Activated T-cell treated with anti-CD3 and anti-CD28 coated beads, Interleukin-2, amount 50 U/mL, for 4 hours (primary cell): ENCODE results near the gene KLC4. TPM values are rescaled to one million over a fixed set of nuclear protein-coding genes. Genes with fewer than 3 reads are reported as not detected.
"Not testable (repeated sequence)": the region's sequence is repeated elsewhere in the genome, so short reads cannot be mapped to it uniquely, and the experiment has no call there.

Source experiments
- ATAC-seq, 2 donors: fragments of 200-7000 bp; cut with Tn5 transposase; one replicate each; pipeline ENCODE4 v1.10.0; 2021
- DNase-seq: peaks from one replicate; pipeline ENCODE4 v3.0.0-alpha.2; 2020
- H3K27me3 Mint-ChIP-seq: one replicate; pipeline ENCODE4 v1.8.0; 2021; ENCODE audit warnings: low read depth, mixed read lengths
- H3K36me3 Mint-ChIP-seq: one replicate; pipeline ENCODE4 v1.8.0; 2022; ENCODE audit warnings: mixed read lengths; ENCODE audit not compliant: insufficient read depth
- H3K4me1 Mint-ChIP-seq: one replicate; pipeline ENCODE4 v1.8.0; 2021; ENCODE audit warnings: low read depth, mixed read lengths
- H3K4me3 Mint-ChIP-seq: one replicate; pipeline ENCODE4 v1.8.0; 2021; ENCODE audit warnings: mild to moderate bottlenecking, moderate library complexity, mixed read lengths
- H3K9me3 Mint-ChIP-seq: one replicate; pipeline ENCODE4 v1.8.0; 2021; ENCODE audit warnings: mixed read lengths
- total RNA-seq, 3 donors: library from RNA; stranded (reverse); gene quantifications; one replicate each; pipeline ENCODE4 v1.2.1, GENCODE V29; 2021

The KLC4 gene
- total RNA-seq, 3 donors from 2014 or later: 5.4 to 9.1 (median 7.4) TPM

GRCh38 chr6:43074847-43075669 is 15.6 kb downstream of the KLC4 start:
- Mint-ChIP-seq H3K4me1 (peaks cover 5% of the 10 kb centered on the region), H3K36me3 (peaks cover 27% of the 10 kb centered on the region), H3K9me3 (no peaks in the 10 kb centered on the region), H3K27me3 (peaks cover 26% of the 10 kb centered on the region), H3K4me3 (no peak overlapping the region)
- ATAC-seq: no peak
- no peak for DNase-seq

GRCh38 chr6:43075670-43076463 is 16.4 kb downstream of the KLC4 start, which contains the start of gene PTK7:
Gene PTK7, plus strand, starts transcription at chr6:43076314. Its CDS starts 175 bp downstream, at chr6:43076489.
- Mint-ChIP-seq H3K9me3 (no peaks in the 10 kb centered on the region), H3K27me3 (peaks cover 26% of the 10 kb centered on the region), H3K4me1 (peaks cover 5% of the 10 kb centered on the region), H3K36me3 (peaks cover 25% of the 10 kb centered on the region), H3K4me3 (peak within 1 kb of the TSS; percentile 55)
- DNase-seq: peak; percentile 21
- peak; percentile 79 to 85 for ATAC-seq

GRCh38 chr6:43076464-43077332 is 17.3 kb downstream of the KLC4 start:
- Mint-ChIP-seq H3K4me3 (peak overlapping the region; percentile 55), H3K27me3 (peaks cover 28% of the 10 kb centered on the region), H3K4me1 (peaks cover 5% of the 10 kb centered on the region), H3K36me3 (peaks cover 24% of the 10 kb centered on the region), H3K9me3 (no peaks in the 10 kb centered on the region)
- DNase-seq (no peak), ATAC-seq (peak; percentile 25 to 34)

GRCh38 chr6:43077333-43077809 is 17.9 kb downstream of the KLC4 start:
- Mint-ChIP-seq H3K4me3 (peak overlapping the region; percentile 55), H3K36me3 (peaks cover 18% of the 10 kb centered on the region), H3K27me3 (peaks cover 28% of the 10 kb centered on the region), H3K4me1 (peaks cover 5% of the 10 kb centered on the region), H3K9me3 (no peaks in the 10 kb centered on the region)
- ATAC-seq (no peak), DNase-seq (no peak)

GRCh38 chr6:43077981-43078511 is 18.6 kb downstream of the KLC4 start:
- H3K4me1 Mint-ChIP-seq: peaks cover 5% of the 10 kb centered on the region
- H3K27me3 Mint-ChIP-seq: peaks cover 28% of the 10 kb centered on the region
- no peak for DNase-seq
- no peak for ATAC-seq
- peaks cover 12% of the 10 kb centered on the region for H3K36me3 Mint-ChIP-seq
- H3K9me3 Mint-ChIP-seq: no peaks in the 10 kb centered on the region
- H3K4me3 Mint-ChIP-seq: no peak overlapping the region

- peaks cover 6% of the 10 kb centered on the region for H3K36me3 Mint-ChIP-seq
- ATAC-seq (no peak), DNase-seq (no peak)
- peaks cover 5% of the 10 kb centered on the region for H3K4me1 Mint-ChIP-seq
- H3K9me3 Mint-ChIP-seq: no peaks in the 10 kb centered on the region
- H3K4me3 Mint-ChIP-seq: no peak overlapping the region
- peaks cover 28% of the 10 kb centered on the region for H3K27me3 Mint-ChIP-seq
These were observed 19.3 kb downstream of the KLC4 start for GRCh38 chr6:43078691-43079090.

- peaks cover 25% of the 10 kb centered on the region for H3K27me3 Mint-ChIP-seq
- DNase-seq (no peak), ATAC-seq (no peak)
- no peaks in the 10 kb centered on the region for H3K9me3 Mint-ChIP-seq
- no peaks in the 10 kb centered on the region for H3K36me3 Mint-ChIP-seq
- H3K4me3 Mint-ChIP-seq: no peak overlapping the region
- peaks cover 6% of the 10 kb centered on the region for H3K4me1 Mint-ChIP-seq
These were observed 21.6 kb downstream of the KLC4 start for GRCh38 chr6:43081043-43081442.

GRCh38 chr6:43081922-43082321 is 22.5 kb downstream of the KLC4 start:
- H3K4me3 Mint-ChIP-seq, DNase-seq, H3K4me1 Mint-ChIP-seq, H3K36me3 Mint-ChIP-seq, ATAC-seq, H3K9me3 Mint-ChIP-seq: not testable (repeated sequence)
- peaks cover 19% of the 10 kb centered on the region for H3K27me3 Mint-ChIP-seq

GRCh38 chr6:43082806-43083655 is 23.6 kb downstream of the KLC4 start:
- Mint-ChIP-seq H3K27me3 (peaks cover 8% of the 10 kb centered on the region), H3K9me3 (no peaks in the 10 kb centered on the region), H3K4me3 (no peak overlapping the region), H3K36me3 (no peaks in the 10 kb centered on the region), H3K4me1 (peaks cover 6% of the 10 kb centered on the region)
- DNase-seq (no peak), ATAC-seq (no peak)

GRCh38 chr6:43086022-43086658 is 26.7 kb downstream of the KLC4 start:
- peak; percentile 82 to 87 for ATAC-seq
- no peaks in the 10 kb centered on the region for H3K36me3 Mint-ChIP-seq
- H3K9me3 Mint-ChIP-seq: no peaks in the 10 kb centered on the region
- H3K4me1 Mint-ChIP-seq: peaks cover 6% of the 10 kb centered on the region
- DNase-seq: no peak
- no peaks in the 10 kb centered on the region for H3K27me3 Mint-ChIP-seq
- H3K4me3 Mint-ChIP-seq: no peak overlapping the region

- DNase-seq (no peak), ATAC-seq (peak; percentile 29 to 41)
- peaks cover 16% of the 10 kb centered on the region for H3K4me1 Mint-ChIP-seq
- no peaks in the 10 kb centered on the region for H3K27me3 Mint-ChIP-seq
- no peaks in the 10 kb centered on the region for H3K9me3 Mint-ChIP-seq
- no peak overlapping the region for H3K4me3 Mint-ChIP-seq
- no peaks in the 10 kb centered on the region for H3K36me3 Mint-ChIP-seq
These were observed 29.2 kb downstream of the KLC4 start for GRCh38 chr6:43088654-43089056.

GRCh38 chr6:43089467-43089866 is 30.0 kb downstream of the KLC4 start:
- ATAC-seq (no peak), DNase-seq (no peak)
- peaks cover 21% of the 10 kb centered on the region for H3K4me1 Mint-ChIP-seq
- H3K27me3 Mint-ChIP-seq: no peaks in the 10 kb centered on the region
- H3K9me3 Mint-ChIP-seq: no peaks in the 10 kb centered on the region
- no peak overlapping the region for H3K4me3 Mint-ChIP-seq
- no peaks in the 10 kb centered on the region for H3K36me3 Mint-ChIP-seq
